ENCODE data around the gene EHMT2.

- TF ChIP-seq CTCF (IDR thresholded peaks at IDR 0.05 in 2 of 3, conservative IDR thresholded peaks at IDR 0.05 in 1 of 3; ENCODE audit: borderline replicate concordance in 1 of 3, insufficient read depth in 1 of 3, low read depth in 2 of 3, low read length in 2 of 3) (no peak), EZH2 (IDR thresholded peaks at IDR 0.05) (no peak)
- TF ChIP-seq, protein P1, sequence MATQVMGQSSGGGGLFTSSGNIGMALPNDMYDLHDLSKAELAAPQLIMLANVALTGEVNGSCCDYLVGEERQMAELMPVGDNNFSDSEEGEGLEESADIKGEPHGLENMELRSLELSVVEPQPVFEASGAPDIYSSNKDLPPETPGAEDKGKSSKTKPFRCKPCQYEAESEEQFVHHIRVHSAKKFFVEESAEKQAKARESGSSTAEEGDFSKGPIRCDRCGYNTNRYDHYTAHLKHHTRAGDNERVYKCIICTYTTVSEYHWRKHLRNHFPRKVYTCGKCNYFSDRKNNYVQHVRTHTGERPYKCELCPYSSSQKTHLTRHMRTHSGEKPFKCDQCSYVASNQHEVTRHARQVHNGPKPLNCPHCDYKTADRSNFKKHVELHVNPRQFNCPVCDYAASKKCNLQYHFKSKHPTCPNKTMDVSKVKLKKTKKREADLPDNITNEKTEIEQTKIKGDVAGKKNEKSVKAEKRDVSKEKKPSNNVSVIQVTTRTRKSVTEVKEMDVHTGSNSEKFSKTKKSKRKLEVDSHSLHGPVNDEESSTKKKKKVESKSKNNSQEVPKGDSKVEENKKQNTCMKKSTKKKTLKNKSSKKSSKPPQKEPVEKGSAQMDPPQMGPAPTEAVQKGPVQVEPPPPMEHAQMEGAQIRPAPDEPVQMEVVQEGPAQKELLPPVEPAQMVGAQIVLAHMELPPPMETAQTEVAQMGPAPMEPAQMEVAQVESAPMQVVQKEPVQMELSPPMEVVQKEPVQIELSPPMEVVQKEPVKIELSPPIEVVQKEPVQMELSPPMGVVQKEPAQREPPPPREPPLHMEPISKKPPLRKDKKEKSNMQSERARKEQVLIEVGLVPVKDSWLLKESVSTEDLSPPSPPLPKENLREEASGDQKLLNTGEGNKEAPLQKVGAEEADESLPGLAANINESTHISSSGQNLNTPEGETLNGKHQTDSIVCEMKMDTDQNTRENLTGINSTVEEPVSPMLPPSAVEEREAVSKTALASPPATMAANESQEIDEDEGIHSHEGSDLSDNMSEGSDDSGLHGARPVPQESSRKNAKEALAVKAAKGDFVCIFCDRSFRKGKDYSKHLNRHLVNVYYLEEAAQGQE (IDR thresholded peaks at IDR 0.05; ENCODE audit: low read depth) = no peak
Measured at GRCh38 chr6:31930962-31931361, 33.5 kb upstream of the EHMT2 start.

All from HCT116 (cell line).